ENCODE results near the gene TENM3. TPM values are rescaled to one million over a fixed set of nuclear protein-coding genes. Genes with fewer than 3 reads are reported as not detected.

TENM3 gene
- total and polyA plus RNA-seq, 2 experiments from 2014 or later = 16.1 to 70.9 TPM

GRCh38 chr4:182454440-182455013 is 211.3 kb downstream of the TENM3 start:
- DNase-seq (ENCODE audit: low spot score) = no peak
- no peak for TF ChIP-seq CTCF (IDR thresholded peaks at IDR 0.05; ENCODE audit: poor library complexity)
- no peak for TF ChIP-seq EZH2phosphoT487 (IDR thresholded peaks at IDR 0.05; ENCODE audit: low read depth, severe bottlenecking, unreplicated experiment)
- TF ChIP-seq EZH2 (IDR thresholded peaks at IDR 0.05; ENCODE audit: borderline replicate concordance) = no peak
- Histone ChIP-seq H3K36me3 (replicated peaks; ENCODE audit: insufficient read depth, low read depth) (no peaks in the 10 kb centered on the region), H3K27me3 (no peaks in the 10 kb centered on the region), H4K20me1 (ENCODE audit: insufficient read depth, poor library complexity, severe bottlenecking) (peaks cover 10% of the 10 kb centered on the region), H3K9me3 (ENCODE audit: low read depth) (no peaks in the 10 kb centered on the region), H3K4me2 (peak overlapping the region; percentile 35), H3K79me2 (peaks cover 83% of the 10 kb centered on the region), H3K27ac (no peak overlapping the region), H3K4me1 (ENCODE audit: insufficient read depth) (peaks cover 7% of the 10 kb centered on the region), H3K4me3 (no peak overlapping the region), H3K9me2 (replicated peaks; ENCODE audit: insufficient read depth) (no peaks in the 10 kb centered on the region), H2AFZ (no peak overlapping the region)
- WGBS (ENCODE audit: low lambda C conversion rate, missing lambda C conversion rate) = 48% methylated on average over 6 of the region's 6 CpGs

GRCh38 chr4:182465114-182465513 is 221.9 kb downstream of the TENM3 start:
- Histone ChIP-seq H3K36me3 (replicated peaks; ENCODE audit: insufficient read depth, low read depth) (no peaks in the 10 kb centered on the region), H3K9me2 (replicated peaks; ENCODE audit: insufficient read depth) (no peaks in the 10 kb centered on the region), H3K79me2 (peaks cover 52% of the 10 kb centered on the region), H3K27me3 (no peaks in the 10 kb centered on the region), H3K9me3 (ENCODE audit: low read depth) (no peaks in the 10 kb centered on the region), H4K20me1 (ENCODE audit: insufficient read depth, poor library complexity, severe bottlenecking) (no peaks in the 10 kb centered on the region), H3K4me3 (no peak overlapping the region), H3K27ac (no peak overlapping the region), H2AFZ (no peak overlapping the region), H3K4me1 (ENCODE audit: insufficient read depth) (no peaks in the 10 kb centered on the region), H3K4me2 (no peak overlapping the region)
- no peak for TF ChIP-seq CTCF (IDR thresholded peaks at IDR 0.05; ENCODE audit: poor library complexity)
- TF ChIP-seq EZH2 (IDR thresholded peaks at IDR 0.05; ENCODE audit: borderline replicate concordance) = no peak
- no peak for TF ChIP-seq EZH2phosphoT487 (IDR thresholded peaks at IDR 0.05; ENCODE audit: low read depth, severe bottlenecking, unreplicated experiment)
- 65% methylated on average over 5 of the region's 5 CpGs for WGBS (ENCODE audit: low lambda C conversion rate, missing lambda C conversion rate)
- DNase-seq (ENCODE audit: low spot score) = no peak

- WGBS (ENCODE audit: low lambda C conversion rate, missing lambda C conversion rate) = 51% methylated on average over 1 of the region's 1 CpG
- no peak for TF ChIP-seq EZH2phosphoT487 (IDR thresholded peaks at IDR 0.05; ENCODE audit: low read depth, severe bottlenecking, unreplicated experiment)
- no peak for TF ChIP-seq CTCF (IDR thresholded peaks at IDR 0.05; ENCODE audit: poor library complexity)
- peaks cover 43% of the 10 kb centered on the region for H3K79me2 ChIP-seq
- H3K36me3 ChIP-seq (replicated peaks; ENCODE audit: insufficient read depth, low read depth) = no peaks in the 10 kb centered on the region
- no peaks in the 10 kb centered on the region for H4K20me1 ChIP-seq (ENCODE audit: insufficient read depth, poor library complexity, severe bottlenecking)
- no peak overlapping the region for H3K27ac ChIP-seq
- H3K4me2 ChIP-seq = no peak overlapping the region
- no peak for DNase-seq (ENCODE audit: low spot score)
- no peak overlapping the region for H3K4me3 ChIP-seq
- no peaks in the 10 kb centered on the region for H3K9me3 ChIP-seq (ENCODE audit: low read depth)
- H3K4me1 ChIP-seq (ENCODE audit: insufficient read depth) = no peaks in the 10 kb centered on the region
- no peak overlapping the region for H2AFZ ChIP-seq
- no peaks in the 10 kb centered on the region for H3K27me3 ChIP-seq
- H3K9me2 ChIP-seq (replicated peaks; ENCODE audit: insufficient read depth) = no peaks in the 10 kb centered on the region
These were observed 222.8 kb downstream of the TENM3 start for GRCh38 chr4:182465979-182466378.

Data from hepatocyte (in vitro differentiated cells).